Activated CD8-positive, alpha-beta memory T cell treated with anti-CD3 and anti-CD28 coated beads for 1 hour (primary cell): ENCODE results near the gene PDE4D.

Experiments used
- DNase-seq, 2 donors: peaks; one replicate each; pipeline ENCODE4 v3.0.0-alpha.2; 2020; ENCODE audit warnings: low read depth in 1 of 2; ENCODE audit errors: extremely low read depth in 1 of 2

Gene PDE4D

DNA sequence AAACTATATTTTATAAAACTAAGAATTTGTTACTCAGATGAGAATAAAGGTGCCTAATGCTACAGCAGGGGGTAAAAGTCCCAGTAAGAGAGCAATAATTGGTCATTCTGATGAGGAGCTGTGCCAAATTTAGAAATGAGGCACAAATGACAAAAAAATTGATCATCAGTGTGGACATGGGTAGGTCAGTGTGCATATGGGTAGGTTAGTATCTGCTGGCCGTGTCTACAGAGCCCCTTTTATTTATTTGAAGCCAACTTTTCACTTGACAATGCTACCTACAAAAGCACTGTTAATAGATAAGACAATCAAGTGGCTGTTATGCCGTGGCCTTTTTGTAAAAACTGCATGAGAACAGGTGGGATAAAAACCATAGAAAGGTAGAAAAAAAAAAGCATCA, 856.1 kb downstream of the PDE4D start:
- DNase-seq: no peak

DNA sequence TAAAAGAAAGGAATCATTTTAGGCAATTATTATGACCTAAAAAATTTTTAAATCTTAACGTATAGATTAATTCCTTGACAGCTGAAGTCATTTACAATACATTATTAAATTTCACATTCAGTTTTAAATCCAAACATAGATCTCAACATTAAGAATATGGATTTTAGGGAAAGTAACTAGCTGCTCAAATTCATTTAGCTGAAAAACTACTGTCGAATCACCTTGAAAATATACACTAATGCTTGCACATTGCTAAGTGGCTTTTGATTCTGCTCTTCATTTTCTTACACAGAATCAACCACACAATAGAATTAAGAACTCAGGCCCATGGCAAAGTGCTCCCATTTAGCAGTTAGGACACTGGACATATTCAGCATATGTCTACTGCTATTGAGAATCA, 856.5 kb downstream of the PDE4D start:
- no peak for DNase-seq

- no peak for DNase-seq
Observed at GRCh38 chr5:59036274-59036961, 857.1 kb downstream of the PDE4D start.

GRCh38 chr5:59035681-59036080, 857.8 kb downstream of the PDE4D start:
- no peak for DNase-seq

DNA sequence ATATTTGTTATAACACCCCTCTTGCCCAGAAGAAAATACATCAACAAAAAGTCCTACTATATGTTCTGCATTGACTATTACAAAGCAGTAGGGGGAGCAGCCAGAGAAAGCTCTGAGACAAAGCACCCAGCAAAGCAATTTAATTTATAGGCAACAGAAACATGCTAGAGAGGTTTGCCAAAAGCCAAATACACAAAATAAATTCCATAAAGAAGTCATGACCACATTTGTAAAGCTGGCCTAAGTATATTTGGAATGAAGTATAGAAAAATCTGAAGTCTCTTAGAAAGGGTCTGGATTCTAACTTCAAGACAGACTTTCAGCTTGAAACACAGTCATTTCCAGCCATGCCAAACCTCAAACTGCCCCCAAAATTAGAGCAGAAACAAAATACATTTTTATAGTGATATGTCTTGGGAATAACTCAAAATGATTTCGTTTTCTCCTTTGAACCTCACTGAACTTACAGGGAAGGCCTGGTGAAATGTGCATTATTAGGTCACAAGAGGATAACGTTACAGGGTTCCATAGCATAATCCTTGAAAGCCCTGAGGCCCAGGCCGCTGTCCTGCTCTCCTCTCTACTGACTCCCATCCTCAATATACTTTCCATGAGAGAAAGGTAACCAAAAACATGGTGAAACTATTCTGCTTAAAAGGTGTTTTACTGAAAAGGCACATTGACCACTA, 858.9 kb downstream of the PDE4D start:
- DNase-seq: no peak

- DNase-seq: no peak
Observed at GRCh38 chr5:59027145-59027907, 866.2 kb downstream of the PDE4D start.

DNA sequence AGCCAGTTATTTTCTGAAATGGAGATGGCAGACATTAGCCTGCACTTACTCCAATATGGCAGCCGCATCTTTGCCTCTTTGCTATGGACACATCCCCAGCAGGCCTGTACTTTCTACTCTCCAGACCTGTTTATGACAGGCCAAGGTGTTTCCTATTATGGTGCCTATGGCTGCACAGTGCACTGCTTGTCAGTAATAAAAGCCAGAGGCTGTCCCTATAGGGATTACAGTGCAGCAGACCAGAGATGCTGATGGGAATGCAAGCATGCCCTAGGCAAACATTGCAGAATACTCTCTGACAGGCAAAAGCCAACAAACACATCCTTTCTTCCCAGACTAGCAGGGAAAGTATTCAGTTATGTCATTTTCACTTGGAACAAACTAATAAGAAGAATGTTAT, 867.8 kb downstream of the PDE4D start:
- no peak for DNase-seq

GRCh38 chr5:59021837-59022514, 871.5 kb downstream of the PDE4D start:
- DNase-seq: no peak

GRCh38 chr5:59021286-59021673, 872.2 kb downstream of the PDE4D start:
- DNase-seq: no peak

DNA sequence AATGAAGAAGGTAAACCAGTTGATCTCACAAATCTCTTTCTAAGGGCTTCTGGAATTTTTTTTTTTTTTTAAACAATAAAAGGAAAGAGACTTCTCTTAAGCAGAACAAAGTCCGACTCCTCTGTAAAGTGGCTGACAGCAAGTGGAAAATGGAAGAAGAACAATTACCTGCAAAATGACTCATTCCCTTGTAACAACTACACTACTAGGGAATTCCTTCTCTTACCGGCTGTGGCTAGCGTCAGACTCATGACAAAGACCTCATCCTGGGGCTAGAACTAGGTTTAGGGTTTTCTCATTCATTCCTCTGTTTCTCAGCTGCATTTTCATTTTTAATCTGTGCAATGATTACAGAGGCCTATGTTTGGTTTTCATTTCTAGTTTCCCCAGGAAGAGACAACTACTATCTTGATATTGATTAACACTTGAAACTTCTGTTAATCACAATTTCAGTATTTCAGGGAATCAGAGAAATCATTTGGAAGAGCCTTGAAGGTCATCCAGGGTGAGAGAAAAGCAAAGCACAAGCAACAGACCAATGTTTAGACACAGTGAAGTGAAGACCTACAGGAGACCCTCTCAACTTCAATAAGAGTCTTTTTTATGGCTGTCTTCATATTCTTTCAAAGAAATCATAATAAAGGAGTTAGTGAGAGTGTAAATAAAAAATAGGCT, 872.8 kb downstream of the PDE4D start:
- DNase-seq: no peak

- no peak for DNase-seq
Observed at GRCh38 chr5:59019078-59019477, 874.4 kb downstream of the PDE4D start.

GRCh38 chr5:59016925-59017324, 876.6 kb downstream of the PDE4D start:
- no peak for DNase-seq

DNA sequence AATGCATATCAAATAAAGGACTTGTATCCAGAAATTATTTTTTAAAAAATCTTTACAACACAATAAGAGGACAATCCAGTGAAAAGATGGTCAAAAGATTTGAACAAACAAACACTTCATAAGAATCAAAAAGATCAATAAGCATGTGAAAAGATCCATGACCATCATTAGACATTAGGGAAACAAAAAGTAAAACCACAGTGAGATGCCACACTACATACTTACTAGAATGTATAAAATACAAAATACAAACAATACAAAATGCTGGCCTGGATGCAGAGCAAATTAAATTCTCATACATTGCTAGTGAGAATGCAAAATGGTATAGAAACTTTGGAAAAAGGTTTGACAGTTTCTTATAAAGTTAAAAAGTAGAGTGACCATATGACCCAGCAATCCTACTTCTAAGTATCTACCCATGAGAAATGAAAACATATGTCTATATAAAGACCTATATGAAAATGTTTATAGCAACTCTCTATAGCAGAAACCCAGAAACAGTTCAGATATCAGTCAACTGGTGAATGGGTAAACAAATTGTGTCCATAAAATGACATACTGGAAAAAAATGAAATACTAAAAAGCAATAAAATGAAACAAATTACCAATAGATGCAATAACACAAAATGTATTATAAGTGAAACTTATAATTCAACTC, 884.6 kb downstream of the PDE4D start:
- no peak for DNase-seq

DNA sequence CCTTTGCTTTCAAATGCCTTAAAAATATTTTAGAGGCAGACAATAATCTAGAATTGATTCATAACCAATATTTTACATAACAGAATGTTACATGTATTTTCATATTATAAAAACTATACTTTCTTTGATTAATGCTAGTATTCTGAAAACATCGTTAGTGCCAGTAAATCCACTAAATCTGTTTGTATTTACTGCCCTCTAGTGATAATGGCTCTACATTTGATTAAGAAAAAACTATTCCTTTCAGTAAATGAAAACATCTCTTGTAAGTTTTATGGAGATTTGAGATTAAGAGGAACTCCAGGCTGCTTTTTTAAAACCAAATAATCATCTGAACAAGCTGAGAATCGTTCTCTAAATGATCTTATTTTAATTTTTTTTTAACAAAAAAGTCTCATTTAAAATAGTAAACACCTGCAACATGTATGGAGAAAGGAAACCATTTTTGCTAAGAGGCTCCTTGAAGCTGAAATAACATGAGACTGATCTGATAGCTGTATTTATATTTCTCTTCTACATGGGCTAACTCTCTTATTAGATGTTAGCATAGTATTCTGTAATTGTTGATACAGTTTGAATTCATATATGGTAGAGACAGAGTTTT, 886.0 kb downstream of the PDE4D start:
- DNase-seq: no peak

DNA sequence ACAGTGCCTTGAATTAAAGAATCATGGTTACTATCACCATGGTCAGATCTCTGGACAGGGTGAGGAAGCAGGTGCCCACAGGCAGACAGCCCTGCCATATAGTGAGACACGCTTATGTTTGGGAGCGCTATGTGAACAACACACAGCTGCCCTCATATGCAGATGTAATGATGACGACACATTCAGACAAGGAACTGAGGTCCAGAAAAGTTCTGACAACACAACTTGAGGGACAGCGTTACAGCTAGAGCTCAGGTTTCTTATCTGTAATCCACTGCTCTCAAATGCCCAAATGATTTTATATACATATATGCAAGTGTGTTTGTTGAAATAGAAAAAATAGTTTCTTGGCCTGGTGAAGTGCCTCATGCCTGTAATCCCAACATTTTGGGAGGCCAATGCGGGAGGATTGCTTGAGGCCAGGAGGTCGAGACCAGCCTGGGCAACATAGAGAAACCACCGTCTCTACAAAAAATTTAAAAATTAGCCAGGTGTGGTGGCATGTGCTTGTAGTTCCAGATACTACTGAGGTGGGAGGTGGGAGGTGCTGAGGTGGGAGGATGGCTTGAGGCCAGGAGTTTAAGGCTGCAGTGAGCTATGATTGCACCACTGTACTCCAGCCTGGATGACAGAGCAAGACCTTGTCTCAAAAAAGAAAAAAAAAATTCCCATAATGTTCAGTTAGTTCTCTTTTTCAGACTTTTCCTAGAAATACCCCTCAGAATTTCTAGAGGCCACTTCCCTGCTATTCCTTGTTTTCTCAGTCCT, 887.4 kb downstream of the PDE4D start:
- DNase-seq: no peak

DNA sequence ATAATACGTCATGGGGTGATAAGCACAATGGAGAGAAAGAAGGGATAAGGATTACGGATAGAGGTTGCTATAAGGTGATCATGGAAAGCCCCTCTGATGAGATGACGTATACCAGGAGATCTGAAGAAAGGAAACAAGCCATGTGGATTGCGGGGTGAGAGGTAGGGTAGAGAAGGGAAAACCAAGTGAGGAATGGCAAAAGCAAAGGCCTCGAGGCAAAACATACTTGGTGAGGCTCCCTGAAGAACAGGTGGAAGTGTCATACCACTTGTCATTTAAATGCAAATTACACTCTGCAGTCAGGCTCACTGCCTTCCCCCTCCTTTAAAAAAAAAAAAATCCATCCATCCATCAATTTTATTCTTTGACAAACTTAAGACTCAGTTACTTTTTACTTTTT, 889.9 kb downstream of the PDE4D start:
- no peak for DNase-seq

DNA sequence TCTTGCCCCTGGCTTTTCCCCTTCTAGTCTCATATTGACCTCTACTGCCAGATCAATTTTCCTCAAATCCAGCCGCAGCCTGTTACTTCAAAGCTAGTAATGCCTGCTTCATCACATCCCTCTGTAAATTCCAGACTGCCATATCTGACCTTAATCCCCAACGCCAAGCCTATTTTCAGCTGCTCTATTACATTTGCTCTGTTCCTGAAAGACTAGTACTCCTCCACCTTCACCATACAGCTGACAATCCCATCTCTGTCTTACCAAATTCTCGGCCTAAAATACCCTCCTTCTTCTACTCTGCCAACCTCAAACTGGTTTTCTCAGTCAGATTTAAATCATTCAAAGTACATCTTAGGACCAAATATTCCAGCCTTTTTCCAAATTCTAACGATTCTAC, 890.4 kb downstream of the PDE4D start:
- no peak for DNase-seq

- DNase-seq: no peak
Observed at GRCh38 chr5:59002162-59002825, 891.2 kb downstream of the PDE4D start.

GRCh38 chr5:59001716-59002115, 891.8 kb downstream of the PDE4D start:
- no peak for DNase-seq
